H7 (cell line): ENCODE measurements around the gene CCDC88A. TPM values are rescaled to one million over a fixed set of nuclear protein-coding genes. Genes with fewer than 3 reads are reported as not detected.
"Not testable (repeated sequence)": the region's sequence is repeated elsewhere in the genome, so short reads cannot be mapped to it uniquely, and the experiment has no call there.

Source experiments
- DNase-seq: peaks from one replicate; pipeline ENCODE4 v3.0.0; 2012
- H3K27me3 ChIP-seq: 2 replicates; pipeline ENCODE4 v1.6.0; 2011; ENCODE audit warnings: mild to moderate bottlenecking, low read length; ENCODE audit not compliant: control insufficient read depth, insufficient read depth
- H3K36me3 ChIP-seq: replicated peaks from 2 replicates; pipeline ENCODE4 v1.5.1; 2011; ENCODE audit warnings: low read length; ENCODE audit not compliant: control insufficient read depth, insufficient read depth
- H3K4me3 ChIP-seq: 2 replicates; pipeline ENCODE4 v1.5.1; 2011; ENCODE audit warnings: low read depth, mild to moderate bottlenecking, control low read depth, low read length, moderate library complexity; ENCODE audit not compliant: insufficient read depth
- total RNA-seq: library from RNA; depleted of rRNA; stranded (reverse); fragments of >200 nt; shearing (Covaris generic); gene quantifications from 2 replicates; pipeline ENCODE4 v1.2.3, GENCODE V29; 2014; rRNA removed

Gene CCDC88A, protein sequence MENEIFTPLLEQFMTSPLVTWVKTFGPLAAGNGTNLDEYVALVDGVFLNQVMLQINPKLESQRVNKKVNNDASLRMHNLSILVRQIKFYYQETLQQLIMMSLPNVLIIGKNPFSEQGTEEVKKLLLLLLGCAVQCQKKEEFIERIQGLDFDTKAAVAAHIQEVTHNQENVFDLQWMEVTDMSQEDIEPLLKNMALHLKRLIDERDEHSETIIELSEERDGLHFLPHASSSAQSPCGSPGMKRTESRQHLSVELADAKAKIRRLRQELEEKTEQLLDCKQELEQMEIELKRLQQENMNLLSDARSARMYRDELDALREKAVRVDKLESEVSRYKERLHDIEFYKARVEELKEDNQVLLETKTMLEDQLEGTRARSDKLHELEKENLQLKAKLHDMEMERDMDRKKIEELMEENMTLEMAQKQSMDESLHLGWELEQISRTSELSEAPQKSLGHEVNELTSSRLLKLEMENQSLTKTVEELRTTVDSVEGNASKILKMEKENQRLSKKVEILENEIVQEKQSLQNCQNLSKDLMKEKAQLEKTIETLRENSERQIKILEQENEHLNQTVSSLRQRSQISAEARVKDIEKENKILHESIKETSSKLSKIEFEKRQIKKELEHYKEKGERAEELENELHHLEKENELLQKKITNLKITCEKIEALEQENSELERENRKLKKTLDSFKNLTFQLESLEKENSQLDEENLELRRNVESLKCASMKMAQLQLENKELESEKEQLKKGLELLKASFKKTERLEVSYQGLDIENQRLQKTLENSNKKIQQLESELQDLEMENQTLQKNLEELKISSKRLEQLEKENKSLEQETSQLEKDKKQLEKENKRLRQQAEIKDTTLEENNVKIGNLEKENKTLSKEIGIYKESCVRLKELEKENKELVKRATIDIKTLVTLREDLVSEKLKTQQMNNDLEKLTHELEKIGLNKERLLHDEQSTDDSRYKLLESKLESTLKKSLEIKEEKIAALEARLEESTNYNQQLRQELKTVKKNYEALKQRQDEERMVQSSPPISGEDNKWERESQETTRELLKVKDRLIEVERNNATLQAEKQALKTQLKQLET (N-terminal part only)
- total RNA-seq: 55.6 and 65.1 TPM in 2 replicates

DNA sequence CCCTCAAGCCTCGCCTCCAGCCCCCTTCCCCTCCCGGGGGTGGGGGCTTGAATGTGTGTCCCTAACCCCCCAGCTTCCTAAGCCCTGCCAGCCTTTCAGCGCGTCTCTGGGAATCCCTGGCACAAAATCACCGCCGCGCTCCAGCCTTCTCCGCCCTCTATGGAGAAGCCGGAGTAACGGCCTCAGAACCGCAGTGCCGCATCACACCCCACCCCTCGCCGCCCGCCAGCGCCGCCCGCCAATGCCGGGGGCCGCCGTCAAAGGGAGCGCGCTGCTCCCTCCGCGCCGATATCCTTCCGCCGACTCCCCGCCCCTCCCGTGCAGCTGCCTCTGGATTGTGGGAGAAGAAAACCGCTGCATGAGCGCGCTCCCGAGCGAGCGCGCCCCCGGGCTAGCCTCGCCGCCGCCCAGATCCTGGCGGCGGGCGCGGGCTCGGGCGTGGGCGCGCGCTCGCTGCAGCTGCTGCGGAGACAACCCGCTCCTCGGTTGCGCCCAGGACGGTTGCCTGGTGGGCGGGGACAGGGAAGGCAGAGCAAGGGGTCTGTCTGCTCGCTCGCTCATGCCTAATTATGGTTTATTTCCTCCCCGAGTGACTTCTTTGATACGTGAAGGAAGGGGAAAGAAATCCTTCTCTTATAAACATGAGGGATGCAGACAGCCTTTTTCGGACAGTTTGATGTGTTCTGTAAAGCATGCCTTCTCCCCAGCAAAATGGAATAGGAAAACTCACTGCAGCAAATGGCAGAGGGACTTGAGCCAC, at the start of gene CCDC88A:
Gene CCDC88A (minus strand): TSS at position 178 of the 760 bp plus-strand sequence. CDS start 777 bp downstream, outside the sequence.
- no peaks in the 10 kb centered on the region for H3K27me3 ChIP-seq
- peak; percentile 94 for DNase-seq
- no peaks in the 10 kb centered on the region for H3K36me3 ChIP-seq
- H3K4me3 ChIP-seq: peak within 1 kb of the TSS; percentile 83

DNA sequence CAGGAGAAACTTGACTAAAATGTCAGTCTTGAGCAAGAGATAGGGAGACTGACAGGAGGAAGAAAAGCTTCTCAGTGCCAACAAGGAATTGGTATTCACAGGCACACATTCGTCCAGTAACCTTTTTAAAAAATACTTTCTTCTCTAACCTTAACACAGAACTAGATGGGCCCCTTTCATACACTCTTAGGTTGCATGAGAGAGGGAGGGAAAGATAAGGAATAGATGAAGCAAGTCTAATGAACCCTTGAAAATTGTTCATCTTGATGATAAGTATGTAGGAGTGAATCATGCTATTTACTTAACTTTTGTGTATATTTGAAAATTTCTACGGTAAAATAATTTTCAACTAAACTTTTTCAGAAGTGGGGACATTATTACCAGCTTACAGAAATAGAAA, 42.0 kb upstream of the CCDC88A start:
- Histone ChIP-seq H3K36me3 (no peaks in the 10 kb centered on the region), H3K27me3 (no peaks in the 10 kb centered on the region), H3K4me3 (no peak overlapping the region)
- no peak for DNase-seq

DNA sequence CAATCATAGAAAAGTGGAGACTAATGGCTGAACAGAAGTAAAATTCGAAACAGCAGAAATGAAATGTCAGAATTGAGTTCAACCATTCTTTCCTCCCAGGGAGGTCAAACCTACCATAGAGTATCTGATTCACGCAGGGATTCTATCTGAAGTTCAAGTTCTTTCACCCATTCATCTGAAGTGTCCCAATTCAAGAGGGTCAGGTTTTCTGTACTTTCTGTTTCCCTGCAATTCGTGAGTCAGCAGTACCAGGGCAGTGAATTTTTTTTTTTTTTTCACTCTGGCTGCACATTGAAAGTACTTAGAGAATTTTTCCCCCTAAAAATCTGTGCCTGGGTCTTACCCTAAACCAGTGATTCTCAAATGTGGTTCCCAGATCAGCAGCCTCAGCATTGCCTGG, 40.9 kb upstream of the CCDC88A start:
- Histone ChIP-seq H3K27me3 (no peaks in the 10 kb centered on the region), H3K36me3 (no peaks in the 10 kb centered on the region), H3K4me3 (no peak overlapping the region)
- no peak for DNase-seq

DNA sequence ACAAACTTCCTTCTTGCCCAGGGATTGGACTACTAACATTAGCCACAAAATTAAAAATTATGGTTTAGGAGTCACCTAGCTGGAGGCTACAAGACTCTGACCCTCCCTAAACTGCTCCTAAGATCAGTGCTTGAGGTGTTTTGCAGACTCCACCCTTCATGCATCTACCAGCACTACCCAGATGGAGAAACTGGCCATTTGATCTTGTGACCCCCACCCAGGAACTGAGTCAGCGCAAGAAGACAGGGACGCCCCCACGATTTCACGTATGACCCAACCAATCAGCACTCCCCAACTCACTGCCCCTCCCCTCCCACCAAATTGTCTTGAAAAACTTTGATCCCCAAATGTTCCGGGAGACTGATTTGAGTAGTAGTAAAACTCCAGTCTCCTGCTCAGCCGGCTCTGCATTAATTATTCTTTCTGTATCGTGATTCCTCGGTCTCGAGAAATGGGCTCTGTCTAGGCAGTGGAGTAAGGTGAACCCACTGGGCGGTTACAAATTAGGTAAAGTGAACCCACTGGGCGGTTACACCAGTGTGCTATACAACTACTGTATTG, 40.1 kb upstream of the CCDC88A start:
- DNase-seq: no peak
- no peak overlapping the region for H3K4me3 ChIP-seq
- H3K36me3 ChIP-seq: no peaks in the 10 kb centered on the region
- no peaks in the 10 kb centered on the region for H3K27me3 ChIP-seq

DNA sequence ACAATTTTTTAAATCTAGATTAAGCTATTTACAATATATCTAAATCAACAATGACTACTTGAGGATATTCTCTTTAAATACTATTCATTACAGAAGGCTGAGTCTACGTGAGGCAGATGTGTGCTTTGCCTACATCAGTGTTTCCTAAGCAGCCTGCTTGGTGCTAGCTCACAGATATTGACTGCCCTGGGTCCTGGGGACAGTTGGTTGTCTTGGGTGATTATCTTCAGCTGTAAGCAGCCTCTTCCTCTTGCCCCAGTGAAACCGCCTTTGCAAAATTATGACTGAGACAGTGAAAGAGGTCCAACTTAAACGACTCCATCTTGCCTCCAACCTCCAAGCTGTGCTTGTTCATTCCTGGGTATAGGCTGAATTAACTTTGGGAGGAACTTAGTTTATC, 39.6 kb upstream of the CCDC88A start:
- DNase-seq: no peak
- Histone ChIP-seq H3K4me3 (no peak overlapping the region), H3K27me3 (no peaks in the 10 kb centered on the region), H3K36me3 (no peaks in the 10 kb centered on the region)

DNA sequence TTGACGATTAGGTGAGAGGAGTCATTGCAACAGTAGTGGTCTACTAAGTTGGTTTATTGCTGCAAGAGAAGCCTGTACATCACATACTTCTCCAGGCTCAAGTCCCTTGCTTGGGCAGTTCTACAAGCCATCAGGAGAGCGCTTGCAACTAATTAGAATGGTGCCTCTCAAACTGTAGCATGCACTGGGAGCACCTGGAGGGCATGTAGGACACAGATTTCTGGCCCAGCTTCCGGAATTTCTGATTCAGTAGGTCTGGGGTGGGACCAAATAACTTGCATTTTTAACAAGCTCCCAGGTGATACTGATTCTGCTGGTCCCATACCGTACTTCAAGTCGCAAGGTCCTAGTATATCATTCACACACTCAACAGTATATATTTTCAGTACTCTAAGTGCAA, 34.5 kb upstream of the CCDC88A start:
- no peak for DNase-seq
- Histone ChIP-seq H3K36me3 (no peaks in the 10 kb centered on the region), H3K4me3 (no peak overlapping the region), H3K27me3 (no peaks in the 10 kb centered on the region)

DNA sequence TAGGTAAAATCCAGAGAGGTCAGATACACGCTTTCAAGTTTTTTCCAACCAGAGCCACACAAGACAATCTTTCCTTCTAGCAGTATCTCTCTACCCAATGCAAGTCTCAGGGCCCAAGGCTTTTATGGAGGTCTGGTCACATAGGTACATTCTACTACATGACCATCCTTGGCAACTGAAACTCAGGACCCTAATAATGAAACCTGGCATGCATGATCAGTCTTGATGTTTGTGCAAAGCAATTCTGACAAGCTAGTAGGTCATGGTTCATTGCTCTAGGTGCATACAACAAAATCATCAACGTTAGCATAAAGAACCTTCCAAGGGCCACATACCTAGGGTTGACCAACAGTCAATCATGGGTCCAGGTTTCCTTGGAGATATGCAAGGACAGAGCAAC, 33.2 kb upstream of the CCDC88A start:
- no peaks in the 10 kb centered on the region for H3K27me3 ChIP-seq
- no peaks in the 10 kb centered on the region for H3K36me3 ChIP-seq
- no peak for DNase-seq
- no peak overlapping the region for H3K4me3 ChIP-seq

DNA sequence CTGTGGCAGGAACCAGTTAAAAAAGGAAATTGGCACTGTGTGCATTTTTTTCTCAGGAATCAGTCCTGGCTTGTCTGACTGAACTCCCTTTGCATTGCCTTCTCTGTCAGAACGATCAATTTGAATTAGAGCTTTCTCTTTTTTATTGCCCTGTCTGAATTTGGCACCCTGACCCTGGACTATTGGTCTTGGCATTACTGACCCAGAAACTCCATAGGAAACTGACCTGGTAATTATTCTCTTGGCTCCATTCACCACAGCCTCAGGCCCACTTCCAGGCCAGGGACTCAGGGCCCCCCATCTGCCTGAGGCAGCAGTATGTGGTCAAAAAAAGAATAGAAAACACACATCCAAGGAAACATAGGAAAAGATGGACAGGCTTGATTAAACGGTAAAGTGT, 32.0 kb upstream of the CCDC88A start:
- no peak for DNase-seq
- Histone ChIP-seq H3K4me3 (no peak overlapping the region), H3K36me3 (no peaks in the 10 kb centered on the region), H3K27me3 (no peaks in the 10 kb centered on the region)

DNA sequence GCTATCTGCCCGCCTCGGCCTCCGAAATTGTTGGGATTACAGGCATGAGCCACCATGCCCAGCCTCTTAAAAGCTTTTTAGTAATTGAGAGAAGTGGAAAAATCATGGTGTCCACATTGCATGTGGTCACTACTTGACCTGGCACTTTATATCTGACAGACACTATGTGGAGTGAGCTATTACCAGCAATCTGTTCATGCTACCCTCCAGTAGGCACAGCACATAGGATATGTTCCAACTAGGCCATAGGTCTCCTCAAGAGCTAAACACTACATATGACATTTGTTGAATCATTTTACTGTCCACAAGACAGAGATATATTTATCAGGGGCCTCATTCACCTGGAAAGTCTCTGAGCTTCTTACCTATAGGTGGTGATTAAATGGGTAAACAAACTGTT, 30.4 kb upstream of the CCDC88A start:
- DNase-seq: not testable (repeated sequence)

DNA sequence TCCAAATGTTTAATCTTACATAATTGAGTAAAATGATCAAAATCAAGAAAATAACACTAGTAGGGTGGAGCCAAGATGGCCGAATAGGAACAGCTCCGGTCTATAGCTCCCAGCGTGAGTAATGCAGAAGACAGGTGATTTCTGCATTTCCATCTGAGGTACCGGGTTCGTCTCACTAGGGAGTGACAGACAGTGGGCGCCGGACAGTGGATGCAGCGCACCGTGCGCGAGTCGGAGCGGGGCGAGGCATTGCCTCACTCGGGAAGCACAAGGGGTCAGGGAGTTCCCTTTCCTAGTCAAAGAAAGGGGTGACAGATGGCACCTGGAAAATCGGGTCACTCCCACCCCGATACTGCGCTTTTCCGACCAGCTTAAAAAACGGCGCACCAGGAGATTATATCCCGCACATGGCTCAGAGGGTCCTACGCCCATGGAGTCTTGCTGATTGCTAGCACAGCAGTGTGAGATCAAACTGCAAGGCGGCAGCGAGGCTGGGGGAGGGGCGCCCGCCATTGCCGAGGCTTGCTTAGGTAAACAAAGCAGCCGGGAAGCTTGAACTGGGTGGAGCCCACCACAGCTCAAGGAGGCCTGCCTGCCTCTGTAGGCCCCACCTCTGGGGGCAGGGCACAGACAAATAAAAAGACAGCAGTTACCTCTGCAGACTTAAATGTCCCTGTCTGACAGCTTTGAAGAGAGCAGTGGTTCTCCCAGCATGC, 22.5 kb upstream of the CCDC88A start:
- not testable (repeated sequence) for H3K27me3 ChIP-seq, DNase-seq, H3K36me3 ChIP-seq, H3K4me3 ChIP-seq

More for the DNA sequence above, 30.4 kb upstream of the CCDC88A start:
- H3K36me3 ChIP-seq, H3K27me3 ChIP-seq, H3K4me3 ChIP-seq: not testable (repeated sequence)

DNA sequence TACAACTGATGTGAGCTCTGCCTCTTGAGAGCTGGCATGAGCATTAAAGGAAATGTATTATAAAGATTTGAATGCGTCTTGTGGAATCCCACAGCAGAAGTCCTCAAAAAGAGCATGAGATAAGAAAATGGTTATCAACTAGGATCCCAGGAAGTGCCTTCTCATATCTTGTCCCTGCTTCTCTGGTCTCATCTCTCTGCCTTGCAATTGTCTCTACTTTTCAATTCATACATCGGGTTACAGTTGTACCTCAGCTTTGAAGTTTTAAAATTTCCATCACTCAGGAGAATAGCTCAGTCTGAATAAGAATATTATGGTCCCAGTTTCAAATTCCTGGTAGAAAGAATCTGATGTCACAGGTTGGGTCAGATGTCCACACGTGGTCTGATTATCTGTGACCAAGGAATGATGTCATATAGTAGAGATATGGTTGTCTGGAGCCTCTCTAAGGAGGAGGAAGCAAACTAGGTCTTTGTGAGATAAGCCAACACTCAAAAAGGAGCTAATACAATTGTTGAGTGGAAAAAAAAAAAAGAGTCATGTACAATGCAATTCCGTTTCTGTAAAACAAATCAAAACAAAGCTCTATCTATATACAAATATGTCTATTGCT, 21.7 kb upstream of the CCDC88A start:
- no peak overlapping the region for H3K4me3 ChIP-seq
- DNase-seq: no peak
- H3K27me3 ChIP-seq: no peaks in the 10 kb centered on the region
- no peaks in the 10 kb centered on the region for H3K36me3 ChIP-seq

DNA sequence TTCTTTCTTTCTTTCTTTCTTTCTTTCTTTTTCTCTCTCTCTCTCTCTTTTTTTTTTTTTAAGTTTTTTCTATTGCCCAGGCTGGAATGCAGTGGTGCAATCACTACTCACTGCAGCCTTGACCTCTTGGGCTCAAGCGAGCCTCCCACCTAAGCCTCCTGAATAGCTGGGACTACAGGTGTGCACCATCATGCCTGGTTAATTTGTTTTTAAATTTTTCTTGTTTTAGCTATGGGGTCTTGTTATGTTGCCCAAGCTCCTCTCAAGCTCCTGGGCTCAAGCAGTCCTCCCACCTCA, 19.4 kb upstream of the CCDC88A start:
- Histone ChIP-seq H3K4me3 (no peak overlapping the region), H3K36me3 (no peaks in the 10 kb centered on the region), H3K27me3 (no peaks in the 10 kb centered on the region)
- DNase-seq: no peak

DNA sequence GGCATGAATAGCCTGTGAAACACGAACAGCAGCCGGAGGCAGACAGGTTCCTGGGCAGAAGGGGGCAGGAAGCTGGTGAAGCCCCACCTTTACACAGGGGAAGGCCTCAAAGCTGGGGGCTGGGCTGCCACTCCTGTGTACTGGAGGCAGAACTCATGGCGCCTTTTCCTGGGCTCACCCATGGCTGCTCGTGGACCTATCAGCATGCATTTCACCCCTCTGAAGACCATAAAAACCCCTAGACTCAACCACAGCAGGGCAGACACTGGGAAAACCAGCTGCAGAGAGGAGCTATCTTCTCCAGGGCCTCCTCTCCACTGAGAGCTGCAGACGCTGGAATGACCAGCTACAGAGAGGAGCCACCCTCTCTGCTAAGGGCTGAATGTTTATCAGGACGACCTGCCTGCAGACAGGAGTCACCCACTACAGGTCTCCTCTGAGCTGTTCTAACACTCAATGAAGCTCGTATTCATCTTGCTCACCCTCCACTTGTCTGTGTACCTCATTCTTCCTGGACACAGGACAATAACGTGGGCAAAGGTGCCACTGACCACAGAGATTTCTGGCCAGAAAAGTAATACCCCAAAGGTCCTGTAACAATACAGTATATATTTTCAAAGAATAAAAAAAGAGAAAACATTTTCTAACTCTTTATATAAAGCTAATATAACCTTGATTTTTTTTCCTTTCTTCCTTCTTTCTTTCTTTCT, 18.9 kb upstream of the CCDC88A start:
- H3K36me3 ChIP-seq: no peaks in the 10 kb centered on the region
- H3K4me3 ChIP-seq: no peak overlapping the region
- DNase-seq: no peak
- no peaks in the 10 kb centered on the region for H3K27me3 ChIP-seq
